HCT116 (cell line): ENCODE data around the gene RHCE.
A peak's percentile ranks its signal among the peaks of the same experiment; 100 is the strongest.
"Not testable (repeated sequence)": the region's sequence is repeated elsewhere in the genome, so short reads cannot be mapped to it uniquely, and the experiment has no call there.

Experiments used
- ATF3 ChIP-seq: IDR thresholded peaks from 2 replicates; pipeline ENCODE4 v1.6.1; 2012
- CTCF ChIP-seq, 3 experiments: fragments of 200-600 bp in 1 of 3; sonication (generic) in 1 of 3; IDR thresholded peaks in 2 of 3; conservative IDR thresholded peaks in 1 of 3; 2 replicates each; pipeline ENCODE4 v1.5.1; 2012 to 2017; ENCODE audit warnings: low read depth in 2 of 3, low read length in 2 of 3, antibody characterized with exemption in 1 of 3, borderline replicate concordance in 1 of 3, control low read depth in 1 of 3, mild to moderate bottlenecking in 1 of 3, mixed read lengths in 1 of 3, mixed run types in 1 of 3, moderate library complexity in 1 of 3; ENCODE audit not compliant: insufficient read depth in 1 of 3
- EZH2 ChIP-seq: fragments of 200-600 bp; sonication (generic); IDR thresholded peaks from 2 replicates; pipeline ENCODE4 v1.6.1; 2017; ENCODE audit warnings: antibody characterized with exemption, mixed run types
- JUND ChIP-seq: IDR thresholded peaks from 2 replicates; pipeline ENCODE4 v1.6.1; 2012
- POLR2A ChIP-seq: IDR thresholded peaks from 2 replicates; pipeline ENCODE4 v1.7.0; 2011; ENCODE audit warnings: borderline replicate concordance; ENCODE audit not compliant: insufficient read depth, insufficient read length; ENCODE audit errors: extremely low read depth
- POLR2AphosphoS5 ChIP-seq: IDR thresholded peaks from 2 replicates; pipeline ENCODE4 v1.6.1; 2011; ENCODE audit warnings: mild to moderate bottlenecking, low read depth, low read length, moderate library complexity
- SP1 ChIP-seq: IDR thresholded peaks from 2 replicates; pipeline ENCODE4 v1.6.1; 2012; ENCODE audit warnings: low read depth
- SRF ChIP-seq: IDR thresholded peaks from 2 replicates; pipeline ENCODE4 v1.6.1; 2012; ENCODE audit warnings: low read depth
- ZNF274 ChIP-seq: fragments of 200-500 bp; sonication (Bioruptor generic); IDR thresholded peaks from 2 replicates; pipeline ENCODE4 v1.6.1; 2014; ENCODE audit warnings: mild to moderate bottlenecking, low read depth, low read length, inconsistent platforms

GRCh38 chr1:25402947-25403803 is 17.4 kb downstream of the RHCE start:
- not testable (repeated sequence) for TF ChIP-seq SP1, EZH2, SRF, POLR2A, JUND, ATF3, ZNF274, POLR2AphosphoS5
- peak; percentile 11 to 15 (median 12); a peak in 3 of 6 replicates for TF ChIP-seq CTCF (IDR thresholded peaks at IDR 0.05 in 2 of 3, conservative IDR thresholded peaks at IDR 0.05 in 1 of 3; ENCODE audit: borderline replicate concordance in 1 of 3, insufficient read depth in 1 of 3, low read depth in 2 of 3, low read length in 2 of 3)
